H7 (cell line): Measurements from ENCODE around the gene RGS9BP. TPM values are rescaled to one million over a fixed set of nuclear protein-coding genes. Genes with fewer than 3 reads are reported as not detected.
A peak's percentile ranks its signal among the peaks of the same experiment; 100 is the strongest.
"Not testable (repeated sequence)": the region's sequence is repeated elsewhere in the genome, so short reads cannot be mapped to it uniquely, and the experiment has no call there.

Experiments used
- DNase-seq: peaks from one replicate; pipeline ENCODE4 v3.0.0; 2012
- H3K27me3 ChIP-seq: 2 replicates; pipeline ENCODE4 v1.6.0; 2011; ENCODE audit warnings: mild to moderate bottlenecking, low read length; ENCODE audit not compliant: control insufficient read depth, insufficient read depth
- H3K36me3 ChIP-seq: replicated peaks from 2 replicates; pipeline ENCODE4 v1.5.1; 2011; ENCODE audit warnings: low read length; ENCODE audit not compliant: control insufficient read depth, insufficient read depth
- H3K4me3 ChIP-seq: 2 replicates; pipeline ENCODE4 v1.5.1; 2011; ENCODE audit warnings: low read depth, mild to moderate bottlenecking, control low read depth, low read length, moderate library complexity; ENCODE audit not compliant: insufficient read depth
- total RNA-seq: library from RNA; depleted of rRNA; stranded (reverse); fragments of >200 nt; shearing (Covaris generic); gene quantifications from 2 replicates; pipeline ENCODE4 v1.2.3, GENCODE V29; 2014

RGS9BP gene
- total RNA-seq, 1 experiment from 2014 or later: 0.35 TPM

DNA sequence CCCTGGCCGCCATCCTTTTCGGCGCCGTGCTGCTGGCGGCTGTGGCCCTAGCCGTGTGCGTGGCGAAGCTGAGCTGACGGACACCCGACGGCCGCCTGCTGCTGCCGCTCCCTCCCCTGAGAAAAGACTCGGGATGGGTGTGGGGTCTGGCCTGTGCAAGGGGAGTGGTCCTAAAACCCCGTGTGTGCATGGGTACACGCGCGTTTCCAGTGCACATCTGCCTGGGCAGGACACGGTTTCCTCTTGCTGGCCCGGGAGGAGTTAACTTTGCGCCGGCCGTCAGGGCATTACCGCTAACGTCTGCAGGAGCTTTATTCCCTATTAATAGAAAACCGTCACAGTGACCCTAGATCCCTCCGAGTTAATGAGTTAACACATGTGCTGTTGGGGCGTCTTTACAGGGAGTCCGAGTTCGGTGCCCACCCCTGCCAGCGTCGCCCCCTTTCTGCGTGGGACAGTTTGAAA lies 1.3 kb downstream of the RGS9BP start:
- Histone ChIP-seq H3K4me3 (peak overlapping the region; percentile 72), H3K27me3 (peaks cover 29% of the 10 kb centered on the region), H3K36me3 (no peaks in the 10 kb centered on the region)
- no peak for DNase-seq

DNA sequence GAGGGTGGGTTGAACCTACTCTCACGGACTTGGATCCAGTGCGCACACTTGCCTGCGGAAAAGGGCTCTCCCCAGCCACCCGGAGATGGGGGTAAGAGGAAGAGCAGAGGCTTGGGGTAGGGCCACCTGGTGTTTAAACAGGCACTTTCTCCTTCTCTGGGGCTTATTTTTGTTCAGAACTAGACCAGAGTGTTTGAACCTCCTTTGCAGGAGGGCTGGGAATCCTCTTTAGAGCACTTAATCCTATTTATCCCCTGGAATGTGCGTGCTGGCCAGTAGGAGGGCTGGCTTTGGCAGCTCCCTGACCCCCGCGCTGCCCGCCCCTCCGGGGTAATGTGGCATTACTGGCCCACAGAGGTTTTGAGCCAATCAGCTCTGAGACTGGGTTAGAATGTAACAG lies 2.0 kb downstream of the RGS9BP start:
- H3K4me3 ChIP-seq: no peak overlapping the region
- DNase-seq: peak; percentile 80
- no peaks in the 10 kb centered on the region for H3K36me3 ChIP-seq
- peaks cover 29% of the 10 kb centered on the region for H3K27me3 ChIP-seq

DNA sequence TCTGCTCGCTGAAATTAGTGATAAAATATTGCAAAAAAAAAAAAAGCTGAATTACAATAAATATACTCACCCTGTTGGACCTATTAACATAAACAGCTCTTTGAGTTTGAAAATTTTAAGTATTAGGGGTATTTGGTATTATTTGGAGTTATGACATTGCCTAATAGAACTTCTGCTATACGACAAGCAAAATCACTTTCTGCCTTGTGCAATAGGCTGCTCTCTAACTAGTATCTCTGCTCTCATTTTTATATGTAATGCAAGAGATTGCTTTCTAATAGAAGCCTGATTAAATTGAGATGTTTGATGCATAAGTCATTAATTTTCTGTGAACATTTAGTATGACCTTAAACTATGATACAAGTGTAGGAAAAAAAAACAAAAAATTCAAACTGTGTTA lies 5.3 kb downstream of the RGS9BP start:
- no peak for DNase-seq
- no peaks in the 10 kb centered on the region for H3K36me3 ChIP-seq
- H3K4me3 ChIP-seq: no peak overlapping the region
- peaks cover 23% of the 10 kb centered on the region for H3K27me3 ChIP-seq

DNA sequence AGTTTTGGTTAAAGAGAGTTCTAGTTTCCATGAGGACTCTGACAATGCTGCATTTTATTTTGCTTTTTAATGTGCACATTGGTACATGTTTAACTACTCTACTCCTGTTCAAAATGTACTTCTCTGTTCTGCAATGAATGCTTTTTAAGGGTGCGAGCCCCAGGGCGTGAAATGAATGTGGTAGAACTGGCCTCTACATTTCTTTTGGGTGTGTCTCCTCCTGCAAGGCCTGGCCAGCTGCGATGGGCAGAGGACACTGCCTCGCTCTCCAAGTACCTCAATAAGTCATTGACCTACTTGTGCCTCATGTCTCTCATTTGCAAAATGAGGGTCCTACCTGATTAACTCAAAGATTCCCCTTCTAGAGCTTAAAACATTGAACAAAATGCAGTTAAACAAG lies 6.7 kb downstream of the RGS9BP start:
- no peak overlapping the region for H3K4me3 ChIP-seq
- peaks cover 10% of the 10 kb centered on the region for H3K27me3 ChIP-seq
- no peaks in the 10 kb centered on the region for H3K36me3 ChIP-seq
- no peak for DNase-seq

DNA sequence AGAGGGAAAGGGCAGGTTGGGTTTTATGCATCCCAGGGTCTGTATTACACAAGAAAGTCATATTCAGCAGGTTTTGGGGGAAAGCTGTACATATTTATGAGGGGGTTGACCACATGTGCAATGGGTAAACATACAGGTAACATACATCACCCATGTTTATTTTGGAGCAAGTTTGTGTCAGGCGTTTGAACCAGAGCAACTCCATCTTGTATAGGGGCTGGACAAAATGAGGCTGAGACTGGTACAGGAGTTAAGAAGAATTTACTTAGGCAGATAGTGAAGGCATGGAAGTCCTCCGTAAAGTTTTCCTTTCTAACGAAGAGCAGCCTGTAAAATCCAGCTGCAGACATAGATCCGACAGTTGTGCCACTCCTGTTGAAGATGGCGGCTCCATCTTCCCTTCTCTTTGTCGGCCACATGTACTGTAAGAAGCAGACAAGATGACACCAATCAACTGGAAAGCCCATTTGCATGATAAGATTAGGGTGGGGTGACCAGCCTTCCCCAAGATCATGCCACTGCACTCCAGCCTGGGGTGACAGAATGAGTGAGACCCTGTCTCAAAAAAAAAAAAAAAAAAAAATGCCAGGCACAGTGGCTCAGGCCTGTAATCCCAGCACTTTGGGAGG lies 11.3 kb downstream of the RGS9BP start:
- H3K4me3 ChIP-seq: no peak overlapping the region
- H3K27me3 ChIP-seq: peaks cover 7% of the 10 kb centered on the region
- no peaks in the 10 kb centered on the region for H3K36me3 ChIP-seq
- DNase-seq: no peak

DNA sequence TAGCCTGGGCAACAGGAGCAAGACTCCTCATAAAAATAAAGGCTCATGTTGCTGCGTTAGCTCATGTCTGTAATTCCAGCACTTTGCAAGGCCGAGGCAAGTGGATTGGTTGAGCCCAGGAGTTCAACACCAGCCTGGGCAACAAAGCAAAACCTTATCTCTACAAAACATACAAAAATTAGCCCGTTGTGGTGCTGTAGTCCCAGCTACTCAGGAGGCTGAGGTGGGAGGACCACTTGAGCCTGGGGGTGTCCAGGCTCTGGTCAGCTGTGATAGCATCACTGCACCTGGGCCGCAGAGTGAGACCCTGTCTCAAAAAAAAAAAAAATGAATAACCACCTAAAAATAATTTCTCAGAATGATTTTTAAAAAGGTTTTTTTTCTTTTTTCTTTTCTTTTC lies 12.0 kb downstream of the RGS9BP start:
- Histone ChIP-seq H3K27me3 (peaks cover 13% of the 10 kb centered on the region), H3K36me3 (no peaks in the 10 kb centered on the region), H3K4me3 (no peak overlapping the region)
- DNase-seq: no peak

DNA sequence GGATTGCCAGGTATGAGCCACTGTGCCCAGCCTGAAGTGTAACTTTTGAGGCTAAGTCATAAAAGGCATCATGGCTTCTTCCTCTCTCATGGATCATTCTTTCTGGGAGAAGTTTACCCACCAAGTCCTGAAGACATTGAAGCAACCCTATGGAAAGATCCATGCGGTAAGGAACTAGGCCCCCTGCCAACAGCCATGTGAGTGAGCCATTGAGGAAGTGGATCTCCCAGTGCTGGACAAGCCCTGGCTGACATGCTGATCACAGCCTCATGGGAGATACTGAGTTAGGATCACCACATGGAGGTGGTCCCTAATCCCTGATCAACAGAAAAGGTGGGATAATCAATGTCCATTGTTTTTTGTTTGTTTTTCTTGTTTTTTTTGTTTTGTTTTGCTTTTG lies 12.7 kb downstream of the RGS9BP start:
- peaks cover 16% of the 10 kb centered on the region for H3K27me3 ChIP-seq
- DNase-seq: no peak
- no peaks in the 10 kb centered on the region for H3K36me3 ChIP-seq
- H3K4me3 ChIP-seq: no peak overlapping the region

DNA sequence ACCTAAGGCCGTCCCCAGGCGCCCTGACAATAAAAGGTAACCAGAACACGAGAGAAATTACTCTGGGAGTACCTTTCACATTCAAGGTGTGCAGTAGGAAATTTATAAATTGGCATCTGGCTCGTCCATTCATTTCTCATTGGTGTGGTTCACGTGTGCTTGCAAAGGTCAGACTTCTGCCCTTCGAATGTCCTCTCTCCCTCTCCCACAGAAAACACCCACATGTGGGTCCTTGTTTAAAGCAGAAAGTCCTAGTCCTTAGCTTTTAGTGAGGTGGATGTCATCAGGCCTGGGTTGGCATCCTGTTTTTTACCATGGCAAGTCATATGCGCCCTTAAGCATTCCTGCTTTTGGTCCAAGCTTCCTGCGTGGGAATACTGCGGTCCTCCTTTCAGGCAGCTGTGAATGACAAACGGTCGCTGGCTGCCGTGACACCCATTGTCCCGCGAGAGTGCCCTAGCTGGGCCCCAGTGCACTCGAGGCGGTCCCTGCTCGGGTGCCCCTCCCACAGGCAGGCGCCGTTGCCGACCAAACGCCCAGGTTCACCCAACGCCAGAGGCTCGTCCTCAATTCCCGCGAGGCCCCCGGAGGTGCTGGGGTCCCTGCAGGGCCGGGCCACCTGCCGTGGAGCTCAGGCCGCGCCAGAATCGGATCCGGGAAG lies 15.8 kb downstream of the RGS9BP start, which contains the start of gene NUDT19:
TSS of gene NUDT19 (plus strand) at position 531 of the 661 bp plus-strand sequence. CDS start 140 bp downstream, outside the sequence.
- peak; percentile 23 for DNase-seq
- H3K36me3 ChIP-seq: no peaks in the 10 kb centered on the region
- H3K27me3 ChIP-seq: peaks cover 16% of the 10 kb centered on the region
- H3K4me3 ChIP-seq: peak within 1 kb of the TSS; percentile 45

DNA sequence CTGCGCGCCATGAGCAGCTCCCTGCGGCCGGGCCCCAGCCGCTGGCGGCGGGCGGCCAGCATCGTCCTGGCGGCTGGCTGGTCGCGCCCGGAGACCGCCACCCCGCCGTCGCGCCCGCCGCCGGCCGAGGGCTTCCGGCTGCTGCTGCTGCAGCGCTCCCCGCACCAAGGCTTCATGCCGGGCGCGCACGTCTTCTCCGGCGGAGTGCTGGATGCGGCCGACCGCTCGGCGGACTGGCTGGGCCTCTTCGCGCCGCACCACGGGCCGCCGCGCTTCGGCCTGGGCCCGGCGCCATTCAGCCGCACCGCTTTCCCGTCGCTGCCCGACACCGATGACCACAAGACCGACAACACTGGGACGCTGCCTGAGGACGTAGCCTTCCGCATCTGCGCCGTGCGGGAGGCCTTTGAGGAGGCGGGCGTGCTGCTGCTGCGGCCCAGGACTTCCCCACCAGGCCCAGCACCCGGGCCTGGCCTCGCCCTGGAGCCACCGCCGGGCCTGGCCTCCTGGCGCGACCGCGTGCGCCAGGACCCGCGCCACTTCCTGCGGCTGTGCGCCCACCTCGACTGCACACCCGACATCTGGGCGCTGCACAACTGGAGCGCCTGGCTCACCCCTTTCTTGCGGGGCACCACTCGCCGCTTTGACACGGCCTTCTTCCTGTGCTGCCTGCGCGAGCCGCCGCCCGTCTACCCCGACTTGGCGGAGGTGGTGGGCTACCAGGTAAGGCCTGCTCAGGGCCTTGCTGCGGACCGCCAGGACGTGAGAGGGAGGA lies 16.5 kb downstream of the RGS9BP start:
- Histone ChIP-seq H3K4me3 (peak overlapping the region; percentile 45), H3K27me3 (peaks cover 16% of the 10 kb centered on the region), H3K36me3 (no peaks in the 10 kb centered on the region)
- peak; percentile 84 for DNase-seq

DNA sequence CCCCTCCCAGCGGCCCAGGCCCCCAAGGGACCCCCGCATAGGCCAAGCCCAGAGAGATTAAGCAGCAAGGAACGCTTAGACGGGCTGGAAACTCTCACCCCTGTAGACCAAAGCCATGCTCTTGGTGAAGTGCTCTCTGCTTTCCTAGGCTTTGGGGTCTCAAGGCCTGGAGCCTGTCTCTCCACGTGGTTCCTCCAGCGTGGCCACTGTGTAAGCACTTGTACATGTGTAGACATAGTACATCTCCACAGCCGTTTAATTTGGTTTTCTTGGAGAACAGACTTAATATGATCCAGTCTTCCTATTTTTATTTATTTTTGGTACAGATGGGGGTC lies 17.0 kb downstream of the RGS9BP start:
- no peak for DNase-seq
- H3K36me3 ChIP-seq: no peaks in the 10 kb centered on the region
- H3K27me3 ChIP-seq: peaks cover 16% of the 10 kb centered on the region
- H3K4me3 ChIP-seq: peak overlapping the region; percentile 45

DNA sequence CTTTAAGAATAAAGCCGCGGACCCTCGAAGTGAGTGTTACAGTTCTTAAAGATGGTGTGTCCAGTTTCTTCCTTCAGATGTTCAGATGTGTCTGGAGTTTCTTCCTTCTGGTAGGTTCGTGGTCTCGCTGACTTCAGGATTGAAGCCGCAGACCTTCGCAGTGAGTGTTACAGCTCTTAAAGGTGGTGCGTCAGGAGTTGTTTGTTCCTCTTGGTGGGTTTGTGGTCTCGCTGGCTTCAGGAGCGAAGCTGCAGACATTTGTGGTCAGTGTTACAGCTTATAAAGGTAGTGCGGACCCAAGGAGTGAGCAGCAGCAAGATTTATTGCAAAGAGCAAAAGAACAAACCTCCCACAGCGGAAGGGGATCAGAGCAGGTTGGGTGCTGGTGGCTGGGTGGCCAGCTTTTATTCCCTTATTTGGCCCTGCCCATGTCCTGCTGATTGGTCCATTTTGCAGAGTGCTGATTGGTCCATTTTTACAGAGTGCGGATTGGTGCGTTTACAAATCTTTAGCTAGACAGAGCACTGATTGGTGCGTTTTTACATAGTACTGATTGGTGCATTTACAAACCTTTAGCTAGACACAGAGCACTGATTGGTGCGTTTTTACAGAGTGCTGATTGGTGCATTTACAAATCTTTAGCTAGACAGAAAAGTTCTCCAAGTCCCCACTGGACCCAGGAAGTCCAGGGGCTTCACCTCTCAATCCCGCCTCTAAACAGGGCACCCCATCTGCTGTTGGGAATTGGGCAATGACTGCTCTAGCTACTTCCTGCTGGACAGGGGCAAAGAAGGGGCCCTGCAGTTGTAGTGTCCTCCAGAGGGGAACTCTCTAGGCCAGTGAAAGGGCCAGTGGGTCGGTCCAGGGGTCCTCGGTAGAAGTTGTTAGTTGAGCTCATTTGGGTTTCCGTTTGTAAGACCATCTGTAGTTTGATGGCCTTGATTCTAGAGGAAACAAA lies 17.8 kb downstream of the RGS9BP start:
- peaks cover 16% of the 10 kb centered on the region for H3K27me3 ChIP-seq
- H3K36me3 ChIP-seq, DNase-seq, H3K4me3 ChIP-seq: not testable (repeated sequence)

DNA sequence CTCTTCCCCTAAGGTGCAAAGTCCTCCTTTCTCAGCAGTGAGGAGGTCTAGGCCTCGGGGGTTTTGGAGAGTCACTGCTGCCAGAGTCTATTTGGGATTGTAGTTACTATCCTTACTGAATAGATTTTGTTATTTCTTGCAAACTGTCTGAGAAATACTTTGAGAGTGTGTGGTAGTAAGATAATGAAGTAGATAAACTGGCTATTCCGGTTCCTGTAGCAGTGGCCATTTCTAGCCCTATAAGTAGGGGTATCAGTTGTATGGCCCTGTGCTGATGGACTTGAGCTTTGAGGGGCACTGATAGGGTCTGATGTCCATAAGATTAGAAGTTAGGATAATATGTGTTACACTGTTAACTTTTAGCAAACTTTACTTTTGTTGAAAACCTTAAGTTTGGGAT lies 18.7 kb downstream of the RGS9BP start:
- not testable (repeated sequence) for H3K36me3 ChIP-seq, H3K4me3 ChIP-seq, DNase-seq
- peaks cover 16% of the 10 kb centered on the region for H3K27me3 ChIP-seq

DNA sequence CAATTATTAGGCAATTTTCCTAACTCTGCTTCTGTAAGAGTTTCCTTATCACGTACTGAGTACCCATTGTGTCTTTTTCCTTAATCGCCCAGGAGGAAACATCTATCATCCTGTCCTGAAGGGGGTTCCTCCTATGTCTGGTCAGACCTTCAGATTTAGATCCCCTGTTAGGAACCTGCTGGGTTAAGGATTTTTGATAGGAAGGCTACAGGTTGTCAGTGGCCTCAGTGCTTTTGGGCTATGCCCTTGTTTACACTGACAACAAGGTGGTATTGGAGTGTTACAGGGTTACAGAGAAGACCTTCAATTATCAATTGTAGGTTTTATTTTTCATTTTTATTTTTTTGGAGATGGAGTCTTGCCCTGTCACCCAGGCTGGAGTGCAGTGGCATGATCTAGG lies 19.2 kb downstream of the RGS9BP start:
- not testable (repeated sequence) for H3K36me3 ChIP-seq, H3K4me3 ChIP-seq, DNase-seq
- H3K27me3 ChIP-seq: peaks cover 16% of the 10 kb centered on the region

DNA sequence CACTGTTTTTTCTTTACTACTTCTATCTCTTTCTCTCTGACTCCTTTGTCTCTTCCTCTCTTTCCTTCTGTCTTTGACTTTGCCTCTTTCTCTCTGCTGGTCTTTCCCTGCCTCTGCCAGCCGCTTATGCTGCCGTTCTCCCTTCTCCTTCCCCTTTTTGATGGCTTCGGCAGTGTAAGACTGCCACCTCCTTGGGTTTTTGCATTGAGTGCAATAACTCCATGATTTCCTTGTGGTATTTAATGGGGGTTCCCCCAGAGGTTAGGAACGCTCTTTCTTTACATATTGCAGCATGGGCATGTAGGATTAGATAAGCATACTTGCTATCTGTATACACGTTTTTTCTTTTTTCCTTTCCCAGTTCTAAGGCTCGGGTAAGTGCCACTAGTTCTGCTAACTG lies 19.9 kb downstream of the RGS9BP start:
- not testable (repeated sequence) for H3K4me3 ChIP-seq, DNase-seq, H3K36me3 ChIP-seq
- H3K27me3 ChIP-seq: peaks cover 16% of the 10 kb centered on the region
